A549 (cell line): Measurements from ENCODE around the gene QSOX1.

Source experiments
- CBX8 ChIP-seq: fragments of 200-600 bp; sonication (generic); IDR thresholded peaks from 2 replicates; pipeline ENCODE4 v1.6.1; 2016
- CHD2 ChIP-seq: fragments of 150-350 bp; IDR thresholded peaks from 2 replicates; pipeline ENCODE4 v1.6.1; 2014; ENCODE audit warnings: low read length; ENCODE audit not compliant: partially characterized antibody
- EP300 ChIP-seq, 2 experiments: fragments of >200 bp; sonication (Bioruptor Twin); formaldehyde crosslinking; IDR thresholded peaks; 2 replicates in 1 of 2; 3 replicates in 1 of 2; pipeline ENCODE4 v1.6.1; 2016 to 2017
- FOSL2 ChIP-seq, 2 experiments: fragments of 450-650 bp in 1 of 2; fragments of >200 bp in 1 of 2; sonication (Bioruptor Twin) in 1 of 2; formaldehyde crosslinking; IDR thresholded peaks; 2 replicates each; pipeline versions ENCODE4 v1.5.0 to v1.6.1; 2016 to 2020; ENCODE audit warnings: mild to moderate bottlenecking in 1 of 2, moderate library complexity in 1 of 2
- GATA3 ChIP-seq: IDR thresholded peaks from 2 replicates; pipeline ENCODE4 v1.6.1; 2012; ENCODE audit warnings: borderline replicate concordance
- MYC ChIP-seq: IDR thresholded peaks from 2 replicates; pipeline ENCODE4 v1.6.1; 2012; ENCODE audit warnings: mild to moderate bottlenecking, inconsistent platforms, low read length, improper control_type of control experiment, borderline replicate concordance
- NPAS2 ChIP-seq: fragments of 250-450 bp; sonication (Bioruptor Pico); IDR thresholded peaks from 2 replicates; pipeline ENCODE4 v1.8.0; 2022; ENCODE audit warnings: mild to moderate bottlenecking, moderate library complexity, borderline replicate concordance
- PBX3 ChIP-seq: IDR thresholded peaks from 2 replicates; pipeline ENCODE4 v1.6.1; 2012
- PHF8 ChIP-seq: fragments of 200-600 bp; sonication (generic); IDR thresholded peaks from 2 replicates; pipeline ENCODE4 v1.6.1; 2016; ENCODE audit warnings: low read depth, mild to moderate bottlenecking, antibody characterized with exemption, moderate library complexity, borderline replicate concordance
- POLR2A ChIP-seq: IDR thresholded peaks from 2 replicates; pipeline ENCODE4 v1.6.1; 2012; ENCODE audit warnings: mild to moderate bottlenecking, low read length
- RAD21 ChIP-seq, 2 experiments: fragments of >200 bp in 1 of 2; sonication (Bioruptor Twin) in 1 of 2; formaldehyde crosslinking in 1 of 2; IDR thresholded peaks in 1 of 2; conservative IDR thresholded peaks in 1 of 2; 2 replicates in 1 of 2; 3 replicates in 1 of 2; pipeline ENCODE4 v1.6.1; 2012 to 2018; ENCODE audit warnings: inconsistent platforms in 1 of 2
- TF ChIP-seq, protein P1 (sequence below): fragments of >200 bp; sonication (Bioruptor Twin); formaldehyde crosslinking; IDR thresholded peaks from 3 replicates; pipeline ENCODE4 v1.5.1; 2016
- TF ChIP-seq, protein P2 (sequence below): fragments of 450-650 bp; IDR thresholded peaks from 2 replicates; pipeline ENCODE4 v1.6.1; 2014; ENCODE audit warnings: antibody characterized with exemption

DNA sequence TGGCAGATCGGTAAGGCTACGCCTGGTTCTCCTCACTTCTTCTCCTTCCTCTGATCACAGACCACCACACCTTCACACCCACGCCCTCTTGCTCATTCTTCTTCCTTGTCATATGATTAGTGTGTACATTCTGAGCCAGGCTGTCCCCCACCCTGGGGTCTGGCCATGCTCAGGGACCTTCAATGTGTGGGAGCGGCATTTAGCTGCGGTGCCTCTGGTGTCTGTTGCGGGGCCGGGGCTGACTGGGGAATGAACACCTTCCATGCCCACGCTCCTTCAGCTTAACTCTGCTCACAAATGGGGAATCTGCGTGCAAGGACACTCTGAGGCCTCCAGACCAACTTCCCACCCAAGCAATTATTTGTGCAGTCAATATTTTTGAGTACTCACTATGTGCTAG lies 29.4 kb downstream of the QSOX1 start:
- TF ChIP-seq, protein P1, sequence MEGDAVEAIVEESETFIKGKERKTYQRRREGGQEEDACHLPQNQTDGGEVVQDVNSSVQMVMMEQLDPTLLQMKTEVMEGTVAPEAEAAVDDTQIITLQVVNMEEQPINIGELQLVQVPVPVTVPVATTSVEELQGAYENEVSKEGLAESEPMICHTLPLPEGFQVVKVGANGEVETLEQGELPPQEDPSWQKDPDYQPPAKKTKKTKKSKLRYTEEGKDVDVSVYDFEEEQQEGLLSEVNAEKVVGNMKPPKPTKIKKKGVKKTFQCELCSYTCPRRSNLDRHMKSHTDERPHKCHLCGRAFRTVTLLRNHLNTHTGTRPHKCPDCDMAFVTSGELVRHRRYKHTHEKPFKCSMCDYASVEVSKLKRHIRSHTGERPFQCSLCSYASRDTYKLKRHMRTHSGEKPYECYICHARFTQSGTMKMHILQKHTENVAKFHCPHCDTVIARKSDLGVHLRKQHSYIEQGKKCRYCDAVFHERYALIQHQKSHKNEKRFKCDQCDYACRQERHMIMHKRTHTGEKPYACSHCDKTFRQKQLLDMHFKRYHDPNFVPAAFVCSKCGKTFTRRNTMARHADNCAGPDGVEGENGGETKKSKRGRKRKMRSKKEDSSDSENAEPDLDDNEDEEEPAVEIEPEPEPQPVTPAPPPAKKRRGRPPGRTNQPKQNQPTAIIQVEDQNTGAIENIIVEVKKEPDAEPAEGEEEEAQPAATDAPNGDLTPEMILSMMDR = no peak
- TF ChIP-seq POLR2A (no peak), PHF8 (no peak), EP300 (IDR thresholded peaks at IDR 0.05) (no peak), NPAS2 (no peak), PBX3 (no peak), RAD21 (conservative IDR thresholded peaks at IDR 0.05 in 1 of 2, IDR thresholded peaks at IDR 0.05 in 1 of 2) (no peak), GATA3 (no peak), CBX8 (no peak), MYC (no peak), CHD2 (no peak), FOSL2 (IDR thresholded peaks at IDR 0.05) (no peak), FOSL2 (CRISPR knock-in tag; IDR thresholded peaks at IDR 0.05) (no peak)
- TF ChIP-seq, protein P2, sequence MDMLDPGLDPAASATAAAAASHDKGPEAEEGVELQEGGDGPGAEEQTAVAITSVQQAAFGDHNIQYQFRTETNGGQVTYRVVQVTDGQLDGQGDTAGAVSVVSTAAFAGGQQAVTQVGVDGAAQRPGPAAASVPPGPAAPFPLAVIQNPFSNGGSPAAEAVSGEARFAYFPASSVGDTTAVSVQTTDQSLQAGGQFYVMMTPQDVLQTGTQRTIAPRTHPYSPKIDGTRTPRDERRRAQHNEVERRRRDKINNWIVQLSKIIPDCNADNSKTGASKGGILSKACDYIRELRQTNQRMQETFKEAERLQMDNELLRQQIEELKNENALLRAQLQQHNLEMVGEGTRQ = no peak
